Heart right ventricle (tissue), 16 donors: ENCODE data around the gene LGR6. TPM values are rescaled to one million over a fixed set of nuclear protein-coding genes. Genes with fewer than 3 reads are reported as not detected.

Experiments used
- ATAC-seq, 8 donors: fragments of 200-7000 bp; cut with Tn5 transposase; one replicate each; pipeline ENCODE4 v1.9.1; 2020; ENCODE audit warnings: mild to moderate bottlenecking in 8 of 8, moderate library complexity in 8 of 8, moderate number of reproducible peaks in 1 of 8
- DNase-seq, 2 donors: peaks; one replicate each; pipeline ENCODE4 v3.0.0-alpha.2; 2020
- H3K27ac ChIP-seq, 10 donors: fragments of 200-600 bp; sonication (generic) in 2 of 10; one replicate each; pipeline versions ENCODE4 v1.5.0 to v1.8.0; 2020 to 2022; ENCODE audit warnings: mild to moderate bottlenecking in 3 of 10
- H3K27me3 ChIP-seq, 7 donors: fragments of 200-600 bp; one replicate each; pipeline ENCODE4 v1.8.0; 2021 to 2022; ENCODE audit warnings: mild to moderate bottlenecking in 2 of 7
- H3K36me3 ChIP-seq, 9 donors: fragments of 200-600 bp; sonication (generic) in 1 of 9; one replicate each; pipeline versions ENCODE4 v1.5.0 to v1.8.0; 2020 to 2022; ENCODE audit warnings: mild to moderate bottlenecking in 2 of 9
- H3K4me1 ChIP-seq, 9 donors: fragments of 200-600 bp; sonication (generic) in 1 of 9; one replicate each; pipeline versions ENCODE4 v1.5.0 to v1.8.0; 2020 to 2022; ENCODE audit warnings: mild to moderate bottlenecking in 4 of 9
- H3K4me3 ChIP-seq, 10 donors: fragments of 200-600 bp; sonication (generic) in 2 of 10; one replicate each; pipeline versions ENCODE4 v1.5.0 to v1.8.0; 2020 to 2022; ENCODE audit warnings: mild to moderate bottlenecking in 7 of 10, moderate library complexity in 2 of 10
- H3K9me3 ChIP-seq, 11 donors: fragments of 200-600 bp in 10 of 11; sonication (generic) in 2 of 11; one replicate each; pipeline versions ENCODE4 v1.5.0 to v1.8.0; 2013 to 2022; ENCODE audit warnings: mild to moderate bottlenecking in 2 of 11, control low read depth in 1 of 11, moderate library complexity in 1 of 11
- CTCF ChIP-seq, 9 donors: fragments of 200-600 bp; sonication (generic) in 2 of 9; IDR thresholded peaks; one replicate each; pipeline versions ENCODE4 v1.5.0 to v1.8.0; 2021 to 2022; ENCODE audit warnings: antibody characterized with exemption in 9 of 9, mild to moderate bottlenecking in 5 of 9, moderate library complexity in 1 of 9
- whole genome bisulfite sequencing, 2 donors: extraction: QIAGEN DNeasy Blood & Tissue Kit; methylation state at CpG; one replicate each; pipeline ENCODE4 v1.1.7; 2013; ENCODE audit warnings: inconsistent platforms in 1 of 2; 5-methylcytosine and 5-hydroxymethylcytosine counted together
- intact Hi-C, 10 donors: fragments of 100-400 bp; cut with DNase I; formaldehyde crosslinking; loops; one replicate each; pipeline versions ENCODE4 v1.11.1 to v1.14.2; 2022
- polyA plus RNA-seq, 2 donors: library from polyadenylated mRNA; stranded (reverse); fragments of 200-250 nt; gene quantifications; one replicate each; pipeline ENCODE4 v1.2.3, GENCODE V29; 2013
- total RNA-seq, 10 donors: library from RNA; stranded (reverse); fragmentation: NEBNext Ultra II Directional in 3 of 10; extraction: Animal tissue kit (Norgen Biotek cat#: 25700) in 3 of 10; gene quantifications; one replicate each; pipeline versions ENCODE4 v1.2.1 to v1.2.4, GENCODE V29; 2021 to 2023
- donor health status: Arrhythmogenic right ventricular cardiomyopathy.
- donor health status: ischemic (EF 13 %, LVEDD 7.1; RV severe dilation, severe dysfunction).
- donor health status: healthy with polysubstance abuse.
- donor health status: DM: no; HTN: yes; CAD: no.
- donor health status: DM: no; HTN: no; CAD: no.
- donor health status: ischemic (EF 25% LVEDD 6.9; RV normal size, moderate dysfunction).
- donor health status: ischemic (EF 25% LVEDD 5.7; RV mildly dilated, moderate dysfunction).
- donor health status: healthy.
- donor health status: DM: yes; HTN: yes; CAD: no.
- donor health status: Ischemic cardiomyopathy.
- donor health status: ischemic (EF 35%, LVEDD 5.7; RV mildly dilated, moderate dysfunction).
- donor health status: nonischemic (EF 11% LVEDD 7.7; RV severe dilation, severe dysfunction).
- donor health status: DM: yes; HTN: yes; CAD: no.
- donor health status: PGD.
- donor health status: ischemic (EF 29% LVEDD 5.4; RV normal size, mild dysfunction).
- donor health status: nonischemic (EF 23%, LVEDD 6.1; RV moderate dilation, normal function).

Gene LGR6
- total and polyA plus RNA-seq, 12 donors, result 0.19 to 13.5 (median 2.2) TPM

- intact Hi-C loops, result loop anchor here in 3 of 10 donors (5.0 to 10.0 kb wide), 3 partner anchors 126 to 397 kb away; partner anchors contain the start of genes LGR6 (in 1 of the 3) and SYT2 (in 1 of the 3)
- 88 to 92% methylated on average over 52 of the region's 52 CpGs for WGBS, 2 donors
- Histone ChIP-seq H3K9me3 (no peaks in the 10 kb centered on the region), H3K36me3 (no peaks in the 10 kb centered on the region), H3K27me3 (peaks cover 0 to 18% (median 0%) of the 10 kb centered on the region in 7 donors), H3K4me1 (no peaks in the 10 kb centered on the region), H3K27ac (no peak overlapping the region), H3K4me3 (no peak overlapping the region)
- ATAC-seq (peak in 1 of 8 donors; percentile 24), DNase-seq (no peak)
- no peak for TF ChIP-seq CTCF (IDR thresholded peaks at IDR 0.05)
These were observed 124.6 kb downstream of the LGR6 start for GRCh38 chr1:202317941-202318925.

DNA sequence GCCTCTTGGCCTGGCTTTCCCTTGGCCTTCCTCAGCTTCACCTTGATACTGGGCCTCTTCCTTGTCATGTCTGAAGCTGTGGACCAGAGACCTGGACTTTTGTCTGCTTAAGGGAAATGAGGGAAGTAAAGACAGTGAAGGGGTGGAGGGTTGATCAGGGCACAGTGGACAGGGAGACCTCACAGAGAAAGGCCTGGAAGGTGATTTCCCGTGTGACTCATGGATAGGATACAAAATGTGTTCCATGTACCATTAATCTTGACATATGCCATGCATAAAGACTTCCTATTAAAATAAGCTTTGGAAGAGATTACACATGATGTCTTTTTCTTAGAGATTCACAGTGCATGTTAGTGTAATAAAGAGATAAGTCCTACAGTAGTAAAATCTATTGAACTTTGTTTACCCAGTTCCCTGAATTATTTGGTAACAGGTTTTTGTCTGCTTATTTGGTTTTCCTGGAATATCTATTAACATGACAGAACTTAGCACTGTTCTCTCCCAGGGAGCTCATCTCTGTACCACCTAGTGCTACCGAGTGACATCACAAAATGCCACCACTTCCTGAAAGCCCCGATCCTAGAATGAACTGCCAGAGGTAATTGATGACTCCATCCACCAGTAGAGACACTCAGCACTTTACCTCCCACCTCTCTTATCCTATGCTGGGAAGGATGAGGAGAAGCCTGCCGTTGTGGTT lies 125.9 kb downstream of the LGR6 start:
- Histone ChIP-seq H3K4me3 (no peak overlapping the region), H3K4me1 (no peaks in the 10 kb centered on the region), H3K9me3 (no peaks in the 10 kb centered on the region), H3K27me3 (peaks cover 0 to 10% (median 0%) of the 10 kb centered on the region in 7 donors), H3K27ac (no peak overlapping the region), H3K36me3 (no peaks in the 10 kb centered on the region)
- intact Hi-C loops, result loop anchor here in 4 of 10 donors (5.0 to 10.0 kb wide), 4 partner anchors 127 to 395 kb away; partner anchors contain the start of genes LGR6 (in 1 of the 4) and SYT2 (in 1 of the 4)
- 70 to 77% methylated on average over 4 of the region's 4 CpGs for WGBS, 2 donors
- TF ChIP-seq CTCF (IDR thresholded peaks at IDR 0.05), result no peak
- DNase-seq (no peak), ATAC-seq (no peak)

GRCh38 chr1:202320081-202320405 lies 126.4 kb downstream of the LGR6 start:
- no peaks in the 10 kb centered on the region for H3K4me1 ChIP-seq
- no peaks in the 10 kb centered on the region for H3K9me3 ChIP-seq
- H3K27ac ChIP-seq, result no peak overlapping the region
- ATAC-seq (no peak), DNase-seq (no peak)
- TF ChIP-seq CTCF (IDR thresholded peaks at IDR 0.05), result no peak
- H3K27me3 ChIP-seq, result peaks cover 0 to 5% (median 0%) of the 10 kb centered on the region in 7 donors
- intact Hi-C loops, result loop anchor here in 1 of 10 donors (10.0 kb wide), 1 partner anchor 385 kb away; no protein-coding TSS in a partner anchor
- H3K36me3 ChIP-seq, result no peaks in the 10 kb centered on the region
- H3K4me3 ChIP-seq, result no peak overlapping the region

- no peak for DNase-seq
- TF ChIP-seq CTCF (IDR thresholded peaks at IDR 0.05), result no peak
- no peak overlapping the region for H3K27ac ChIP-seq
- H3K4me1 ChIP-seq, result no peaks in the 10 kb centered on the region
- intact Hi-C loops, result loop anchor here in 1 of 10 donors (10.0 kb wide), 1 partner anchor 381 kb away; no protein-coding TSS in a partner anchor
- no peak overlapping the region for H3K4me3 ChIP-seq
- WGBS, 2 donors, result 72 to 82% methylated on average over 4 of the region's 4 CpGs
- no peaks in the 10 kb centered on the region for H3K9me3 ChIP-seq
- H3K27me3 ChIP-seq, result peaks cover 0 to 5% (median 0%) of the 10 kb centered on the region in 7 donors
- no peak for ATAC-seq
- no peaks in the 10 kb centered on the region for H3K36me3 ChIP-seq
These were observed 130.1 kb downstream of the LGR6 start for GRCh38 chr1:202323731-202324130.
